Esophagus muscularis mucosa (tissue), 4 donors: ENCODE measurements around the gene DCC.

Source experiments
- EP300 ChIP-seq: sonication (generic); formaldehyde crosslinking; IDR thresholded peaks from one replicate; pipeline ENCODE4 v1.6.1; 2017; ENCODE audit warnings: antibody characterized with exemption
- POLR2A ChIP-seq: fragments of 450-650 bp; IDR thresholded peaks from one replicate; pipeline ENCODE4 v1.6.1; 2017; ENCODE audit warnings: antibody characterized with exemption, moderate library complexity, mild to moderate bottlenecking, low read depth
- POLR2AphosphoS5 ChIP-seq, 2 donors: sonication (generic); formaldehyde crosslinking; IDR thresholded peaks; one replicate each; pipeline ENCODE4 v1.6.1; 2017; ENCODE audit warnings: antibody characterized with exemption in 2 of 2
- TF ChIP-seq, protein P1 (sequence below), 3 experiments: fragments of 200-600 bp in 2 of 3; fragments of 450-650 bp in 1 of 3; sonication (generic) in 2 of 3; IDR thresholded peaks; one replicate each; pipeline ENCODE4 v1.5.1; 2017 to 2019; ENCODE audit warnings: antibody characterized with exemption in 3 of 3, mild to moderate bottlenecking in 2 of 3, moderate library complexity in 1 of 3

GRCh38 chr18:52970686-52971085 lies 630.7 kb downstream of the DCC start:
- TF ChIP-seq POLR2A = no peak
- TF ChIP-seq, protein P1, sequence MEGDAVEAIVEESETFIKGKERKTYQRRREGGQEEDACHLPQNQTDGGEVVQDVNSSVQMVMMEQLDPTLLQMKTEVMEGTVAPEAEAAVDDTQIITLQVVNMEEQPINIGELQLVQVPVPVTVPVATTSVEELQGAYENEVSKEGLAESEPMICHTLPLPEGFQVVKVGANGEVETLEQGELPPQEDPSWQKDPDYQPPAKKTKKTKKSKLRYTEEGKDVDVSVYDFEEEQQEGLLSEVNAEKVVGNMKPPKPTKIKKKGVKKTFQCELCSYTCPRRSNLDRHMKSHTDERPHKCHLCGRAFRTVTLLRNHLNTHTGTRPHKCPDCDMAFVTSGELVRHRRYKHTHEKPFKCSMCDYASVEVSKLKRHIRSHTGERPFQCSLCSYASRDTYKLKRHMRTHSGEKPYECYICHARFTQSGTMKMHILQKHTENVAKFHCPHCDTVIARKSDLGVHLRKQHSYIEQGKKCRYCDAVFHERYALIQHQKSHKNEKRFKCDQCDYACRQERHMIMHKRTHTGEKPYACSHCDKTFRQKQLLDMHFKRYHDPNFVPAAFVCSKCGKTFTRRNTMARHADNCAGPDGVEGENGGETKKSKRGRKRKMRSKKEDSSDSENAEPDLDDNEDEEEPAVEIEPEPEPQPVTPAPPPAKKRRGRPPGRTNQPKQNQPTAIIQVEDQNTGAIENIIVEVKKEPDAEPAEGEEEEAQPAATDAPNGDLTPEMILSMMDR (IDR thresholded peaks at IDR 0.05) = no peak
- TF ChIP-seq POLR2AphosphoS5 (IDR thresholded peaks at IDR 0.05) = no peak
- no peak for TF ChIP-seq EP300
